GM12878 (cell line): ENCODE measurements around the gene PCCA.

ENCODE experiments used
- HDAC2 ChIP-seq: fragments of 200-600 bp; sonication (generic); IDR thresholded peaks from 2 replicates; pipeline ENCODE4 v1.6.1; 2017
- SRF ChIP-seq, 2 experiments: IDR thresholded peaks; 2 replicates each; pipeline ENCODE4 v1.6.1; 2011; ENCODE audit warnings: low read depth in 2 of 2, low read length in 2 of 2, mild to moderate bottlenecking in 1 of 2, moderate library complexity in 1 of 2
- TCF12 ChIP-seq: IDR thresholded peaks from 2 replicates; pipeline ENCODE4 v1.6.1; 2011; ENCODE audit warnings: low read depth, mild to moderate bottlenecking, low read length
- TF ChIP-seq, protein P1 (sequence below): fragments of 450-650 bp; formaldehyde crosslinking; IDR thresholded peaks from 2 replicates; pipeline ENCODE4 v1.4.0; 2020; ENCODE audit warnings: mild to moderate bottlenecking, moderate library complexity
- TF ChIP-seq, protein P2 (sequence below), 3 experiments: IDR thresholded peaks in 2 of 3; conservative IDR thresholded peaks in 1 of 3; 2 replicates each; pipeline ENCODE4 v1.5.1; 2011; ENCODE audit warnings: low read depth in 3 of 3, low read length in 3 of 3, mild to moderate bottlenecking in 3 of 3, control low read depth in 2 of 3, moderate library complexity in 2 of 3, inconsistent platforms in 1 of 3, mixed read lengths in 1 of 3; ENCODE audit not compliant: control insufficient read depth in 2 of 3, insufficient read depth in 1 of 3; ENCODE audit errors: extremely low read depth in 1 of 3

DNA sequence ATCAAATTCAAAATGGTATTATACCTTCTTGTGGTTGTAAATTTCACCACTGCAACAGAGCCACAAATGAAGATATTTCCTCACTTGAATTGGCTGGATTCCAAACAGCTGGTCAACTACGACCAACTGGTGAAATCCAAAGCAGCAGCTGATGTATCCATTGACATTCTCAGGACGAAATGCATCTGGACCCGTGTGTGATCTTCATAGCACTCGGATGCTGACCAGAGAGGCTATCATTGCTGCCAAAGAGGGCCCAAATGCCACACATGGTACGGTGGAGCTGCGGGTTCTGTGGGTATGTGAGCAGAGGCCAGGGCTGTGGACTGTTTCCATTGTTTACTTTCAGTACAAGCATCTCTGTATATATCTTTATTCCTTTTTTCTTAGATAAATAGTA is 25.6 kb upstream of the PCCA start:
- no peak for TF ChIP-seq HDAC2
- TF ChIP-seq, protein P1, sequence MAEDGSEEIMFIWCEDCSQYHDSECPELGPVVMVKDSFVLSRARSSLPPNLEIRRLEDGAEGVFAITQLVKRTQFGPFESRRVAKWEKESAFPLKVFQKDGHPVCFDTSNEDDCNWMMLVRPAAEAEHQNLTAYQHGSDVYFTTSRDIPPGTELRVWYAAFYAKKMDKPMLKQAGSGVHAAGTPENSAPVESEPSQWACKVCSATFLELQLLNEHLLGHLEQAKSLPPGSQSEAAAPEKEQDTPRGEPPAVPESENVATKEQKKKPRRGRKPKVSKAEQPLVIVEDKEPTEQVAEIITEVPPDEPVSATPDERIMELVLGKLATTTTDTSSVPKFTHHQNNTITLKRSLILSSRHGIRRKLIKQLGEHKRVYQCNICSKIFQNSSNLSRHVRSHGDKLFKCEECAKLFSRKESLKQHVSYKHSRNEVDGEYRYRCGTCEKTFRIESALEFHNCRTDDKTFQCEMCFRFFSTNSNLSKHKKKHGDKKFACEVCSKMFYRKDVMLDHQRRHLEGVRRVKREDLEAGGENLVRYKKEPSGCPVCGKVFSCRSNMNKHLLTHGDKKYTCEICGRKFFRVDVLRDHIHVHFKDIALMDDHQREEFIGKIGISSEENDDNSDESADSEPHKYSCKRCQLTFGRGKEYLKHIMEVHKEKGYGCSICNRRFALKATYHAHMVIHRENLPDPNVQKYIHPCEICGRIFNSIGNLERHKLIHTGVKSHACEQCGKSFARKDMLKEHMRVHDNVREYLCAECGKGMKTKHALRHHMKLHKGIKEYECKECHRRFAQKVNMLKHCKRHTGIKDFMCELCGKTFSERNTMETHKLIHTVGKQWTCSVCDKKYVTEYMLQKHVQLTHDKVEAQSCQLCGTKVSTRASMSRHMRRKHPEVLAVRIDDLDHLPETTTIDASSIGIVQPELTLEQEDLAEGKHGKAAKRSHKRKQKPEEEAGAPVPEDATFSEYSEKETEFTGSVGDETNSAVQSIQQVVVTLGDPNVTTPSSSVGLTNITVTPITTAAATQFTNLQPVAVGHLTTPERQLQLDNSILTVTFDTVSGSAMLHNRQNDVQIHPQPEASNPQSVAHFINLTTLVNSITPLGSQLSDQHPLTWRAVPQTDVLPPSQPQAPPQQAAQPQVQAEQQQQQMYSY = no peak
- TF ChIP-seq, protein P2, sequence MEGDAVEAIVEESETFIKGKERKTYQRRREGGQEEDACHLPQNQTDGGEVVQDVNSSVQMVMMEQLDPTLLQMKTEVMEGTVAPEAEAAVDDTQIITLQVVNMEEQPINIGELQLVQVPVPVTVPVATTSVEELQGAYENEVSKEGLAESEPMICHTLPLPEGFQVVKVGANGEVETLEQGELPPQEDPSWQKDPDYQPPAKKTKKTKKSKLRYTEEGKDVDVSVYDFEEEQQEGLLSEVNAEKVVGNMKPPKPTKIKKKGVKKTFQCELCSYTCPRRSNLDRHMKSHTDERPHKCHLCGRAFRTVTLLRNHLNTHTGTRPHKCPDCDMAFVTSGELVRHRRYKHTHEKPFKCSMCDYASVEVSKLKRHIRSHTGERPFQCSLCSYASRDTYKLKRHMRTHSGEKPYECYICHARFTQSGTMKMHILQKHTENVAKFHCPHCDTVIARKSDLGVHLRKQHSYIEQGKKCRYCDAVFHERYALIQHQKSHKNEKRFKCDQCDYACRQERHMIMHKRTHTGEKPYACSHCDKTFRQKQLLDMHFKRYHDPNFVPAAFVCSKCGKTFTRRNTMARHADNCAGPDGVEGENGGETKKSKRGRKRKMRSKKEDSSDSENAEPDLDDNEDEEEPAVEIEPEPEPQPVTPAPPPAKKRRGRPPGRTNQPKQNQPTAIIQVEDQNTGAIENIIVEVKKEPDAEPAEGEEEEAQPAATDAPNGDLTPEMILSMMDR (IDR thresholded peaks at IDR 0.05 in 2 of 3, conservative IDR thresholded peaks at IDR 0.05 in 1 of 3; ENCODE audit: control insufficient read depth in 2 of 3, extremely low read depth in 1 of 3, insufficient read depth in 1 of 3, low read depth in 3 of 3, low read length in 3 of 3) = no peak
- TF ChIP-seq TCF12 = no peak
- no peak for TF ChIP-seq SRF (IDR thresholded peaks at IDR 0.05; ENCODE audit: low read depth in 2 of 2, low read length in 2 of 2)
